ENCODE measurements around the gene CAPN5.

DNA sequence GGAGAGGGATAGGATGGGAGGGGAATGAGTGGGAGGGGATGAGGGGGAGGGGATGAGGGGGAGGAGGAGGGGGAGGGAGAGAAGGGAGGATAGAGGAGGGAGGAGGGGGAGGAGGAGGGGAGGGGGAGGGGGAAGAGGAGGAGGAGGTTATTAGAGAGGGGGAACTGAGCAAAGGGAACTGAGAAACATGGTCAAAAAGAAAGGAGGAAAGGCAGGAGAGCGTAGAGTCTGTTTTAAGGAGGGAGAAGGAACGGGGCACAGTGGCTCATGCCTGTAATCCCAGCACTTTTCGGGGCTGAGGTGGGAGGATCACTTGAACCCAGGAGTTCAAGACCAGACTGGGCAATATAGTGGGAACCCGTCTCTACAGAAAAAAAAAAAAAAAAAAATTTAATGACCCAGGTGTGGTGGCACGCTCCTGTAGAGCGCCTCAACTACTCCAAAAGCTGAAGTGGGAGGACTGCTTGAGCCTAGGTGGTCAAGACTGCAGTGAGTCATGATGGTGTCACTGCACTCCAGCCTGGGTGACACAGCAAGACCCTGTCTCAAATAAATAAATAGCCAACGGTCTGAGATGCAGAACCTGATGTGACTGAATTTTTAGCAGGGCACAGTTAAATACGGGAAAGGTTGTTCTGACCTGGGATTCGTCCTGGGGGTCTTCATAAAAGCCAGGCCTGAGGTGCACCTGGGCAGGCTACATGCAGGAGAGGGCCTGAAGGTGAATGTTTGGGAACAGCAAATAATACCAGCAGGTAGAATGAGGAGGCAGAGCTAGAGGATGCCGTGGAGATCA lies 28.5 kb upstream of the CAPN5 start:
- no peak for TF ChIP-seq POLR2A (IDR thresholded peaks at IDR 0.05; ENCODE audit: low read length)
- TF ChIP-seq KDM1A (IDR thresholded peaks at IDR 0.05; ENCODE audit: low read depth), result no peak
- TF ChIP-seq, protein P1, sequence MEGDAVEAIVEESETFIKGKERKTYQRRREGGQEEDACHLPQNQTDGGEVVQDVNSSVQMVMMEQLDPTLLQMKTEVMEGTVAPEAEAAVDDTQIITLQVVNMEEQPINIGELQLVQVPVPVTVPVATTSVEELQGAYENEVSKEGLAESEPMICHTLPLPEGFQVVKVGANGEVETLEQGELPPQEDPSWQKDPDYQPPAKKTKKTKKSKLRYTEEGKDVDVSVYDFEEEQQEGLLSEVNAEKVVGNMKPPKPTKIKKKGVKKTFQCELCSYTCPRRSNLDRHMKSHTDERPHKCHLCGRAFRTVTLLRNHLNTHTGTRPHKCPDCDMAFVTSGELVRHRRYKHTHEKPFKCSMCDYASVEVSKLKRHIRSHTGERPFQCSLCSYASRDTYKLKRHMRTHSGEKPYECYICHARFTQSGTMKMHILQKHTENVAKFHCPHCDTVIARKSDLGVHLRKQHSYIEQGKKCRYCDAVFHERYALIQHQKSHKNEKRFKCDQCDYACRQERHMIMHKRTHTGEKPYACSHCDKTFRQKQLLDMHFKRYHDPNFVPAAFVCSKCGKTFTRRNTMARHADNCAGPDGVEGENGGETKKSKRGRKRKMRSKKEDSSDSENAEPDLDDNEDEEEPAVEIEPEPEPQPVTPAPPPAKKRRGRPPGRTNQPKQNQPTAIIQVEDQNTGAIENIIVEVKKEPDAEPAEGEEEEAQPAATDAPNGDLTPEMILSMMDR (IDR thresholded peaks at IDR 0.05), result no peak
- no peak for TF ChIP-seq GATA3 (IDR thresholded peaks at IDR 0.05; ENCODE audit: borderline replicate concordance)
- no peak for TF ChIP-seq CBX8 (IDR thresholded peaks at IDR 0.05)
- no peak for TF ChIP-seq SREBF2 (IDR thresholded peaks at IDR 0.05)
